ENCODE data around the gene TUFM. TPM values are rescaled to one million over a fixed set of nuclear protein-coding genes. Genes with fewer than 3 reads are reported as not detected.
"Not testable (repeated sequence)": the region's sequence is repeated elsewhere in the genome, so short reads cannot be mapped to it uniquely, and the experiment has no call there.

The TUFM gene
- total and polyA plus RNA-seq, 11 donors, result 179 to 384 (median 226) TPM

DNA sequence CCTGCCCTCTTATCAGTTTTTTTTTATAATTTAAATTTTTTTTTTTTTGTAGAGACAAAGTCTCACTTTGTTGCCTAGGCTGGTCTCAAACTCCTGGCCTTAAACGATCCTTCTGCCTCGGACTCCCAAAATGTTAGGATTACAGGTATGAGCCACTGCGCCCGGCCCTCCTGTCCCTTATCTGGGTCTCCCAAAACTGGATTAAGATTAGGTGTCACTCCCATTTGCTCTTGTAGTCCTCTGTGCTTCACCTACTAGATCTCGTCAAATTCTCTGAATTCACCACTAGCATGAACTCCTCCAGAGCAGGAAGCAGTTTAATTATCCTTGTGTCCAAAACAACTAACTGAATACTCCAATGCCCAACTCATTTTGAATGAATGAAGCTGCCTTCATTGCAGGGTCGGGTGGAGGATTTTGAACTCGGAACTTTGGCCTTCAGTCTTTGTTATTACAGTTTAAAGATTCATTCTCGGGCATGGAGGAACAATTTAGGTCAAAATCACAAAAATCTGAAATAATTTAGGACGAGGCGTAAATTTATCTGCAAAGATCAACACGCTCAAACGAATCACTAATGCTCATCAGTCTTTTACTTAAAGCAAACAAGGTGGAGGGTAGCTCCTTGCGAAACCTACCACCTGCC is 24.2 kb downstream of the TUFM start:
- 26 to 30% (median 28%) methylated on average over 13 of the region's 13 CpGs for WGBS, 4 donors
- no peak for ATAC-seq
- TF ChIP-seq, protein P1, sequence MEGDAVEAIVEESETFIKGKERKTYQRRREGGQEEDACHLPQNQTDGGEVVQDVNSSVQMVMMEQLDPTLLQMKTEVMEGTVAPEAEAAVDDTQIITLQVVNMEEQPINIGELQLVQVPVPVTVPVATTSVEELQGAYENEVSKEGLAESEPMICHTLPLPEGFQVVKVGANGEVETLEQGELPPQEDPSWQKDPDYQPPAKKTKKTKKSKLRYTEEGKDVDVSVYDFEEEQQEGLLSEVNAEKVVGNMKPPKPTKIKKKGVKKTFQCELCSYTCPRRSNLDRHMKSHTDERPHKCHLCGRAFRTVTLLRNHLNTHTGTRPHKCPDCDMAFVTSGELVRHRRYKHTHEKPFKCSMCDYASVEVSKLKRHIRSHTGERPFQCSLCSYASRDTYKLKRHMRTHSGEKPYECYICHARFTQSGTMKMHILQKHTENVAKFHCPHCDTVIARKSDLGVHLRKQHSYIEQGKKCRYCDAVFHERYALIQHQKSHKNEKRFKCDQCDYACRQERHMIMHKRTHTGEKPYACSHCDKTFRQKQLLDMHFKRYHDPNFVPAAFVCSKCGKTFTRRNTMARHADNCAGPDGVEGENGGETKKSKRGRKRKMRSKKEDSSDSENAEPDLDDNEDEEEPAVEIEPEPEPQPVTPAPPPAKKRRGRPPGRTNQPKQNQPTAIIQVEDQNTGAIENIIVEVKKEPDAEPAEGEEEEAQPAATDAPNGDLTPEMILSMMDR (IDR thresholded peaks at IDR 0.05), result no peak
- no peak for TF ChIP-seq POLR2A (IDR thresholded peaks at IDR 0.05)
- Histone ChIP-seq H3K36me3 (peaks cover 0 to 25% (median 16%) of the 10 kb centered on the region in 9 donors), H3K9me3 (no peaks in the 10 kb centered on the region), H3K27me3 (no peaks in the 10 kb centered on the region), H3K4me3 (peak overlapping the region; percentile 72 to 100 (median 99)), H3K27ac (peak overlapping the region; percentile 90 to 100 (median 99)), H3K4me1 (peaks cover 0 to 33% (median 21%) of the 10 kb centered on the region in 12 donors)
- no peak for DNase-seq
- intact Hi-C loops (cut with DNase I), result loop anchor here in 7 of 10 donors (2.0 to 5.0 kb wide), 6 partner anchors 25 to 130 kb away; partner anchors contain the start of genes TUFM (in 3 of the 7), ATP2A1 (in 1 of the 7), NFATC2IP (in 1 of the 7) and RABEP2 (in 1 of the 7)

DNA sequence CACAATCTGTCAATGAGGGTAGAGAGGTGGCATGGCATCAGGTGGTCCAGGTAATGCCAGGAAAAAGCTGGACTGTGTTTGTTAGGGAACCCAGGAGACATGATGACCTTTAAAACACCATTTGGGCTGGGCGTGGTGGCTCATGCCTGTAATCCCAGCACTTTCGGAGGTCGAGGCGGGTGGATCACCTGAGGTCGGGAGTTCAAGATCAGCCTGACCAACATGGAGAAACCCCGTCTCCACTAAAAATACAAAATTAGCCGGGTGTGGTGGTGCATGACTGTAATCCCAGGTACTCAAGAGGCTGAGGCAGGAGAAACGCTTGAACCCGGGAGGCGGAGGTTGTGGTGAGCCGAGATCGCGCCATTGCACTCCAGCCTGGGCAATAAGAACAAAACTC is 25.6 kb downstream of the TUFM start:
- Histone ChIP-seq H3K36me3 (peaks cover 0 to 11% (median 1%) of the 10 kb centered on the region in 9 donors), H3K4me1 (peaks cover 0 to 26% (median 16%) of the 10 kb centered on the region in 12 donors)
- not testable (repeated sequence) for DNase-seq, H3K4me3 ChIP-seq, ATAC-seq, H3K9me3 ChIP-seq, H3K27ac ChIP-seq, H3K27me3 ChIP-seq
- intact Hi-C loops (cut with DNase I), result loop anchor here in 5 of 10 donors (5.0 kb wide), 5 partner anchors 42 to 132 kb away; partner anchors contain the start of genes ATP2A1 (in 1 of the 5), NFATC2IP (in 1 of the 5), RABEP2 (in 1 of the 5) and SH2B1 (in 1 of the 5)
- WGBS, 4 donors, result 93 to 97% (median 94%) methylated on average over 11 to 13 of the region's 13 CpGs

DNA sequence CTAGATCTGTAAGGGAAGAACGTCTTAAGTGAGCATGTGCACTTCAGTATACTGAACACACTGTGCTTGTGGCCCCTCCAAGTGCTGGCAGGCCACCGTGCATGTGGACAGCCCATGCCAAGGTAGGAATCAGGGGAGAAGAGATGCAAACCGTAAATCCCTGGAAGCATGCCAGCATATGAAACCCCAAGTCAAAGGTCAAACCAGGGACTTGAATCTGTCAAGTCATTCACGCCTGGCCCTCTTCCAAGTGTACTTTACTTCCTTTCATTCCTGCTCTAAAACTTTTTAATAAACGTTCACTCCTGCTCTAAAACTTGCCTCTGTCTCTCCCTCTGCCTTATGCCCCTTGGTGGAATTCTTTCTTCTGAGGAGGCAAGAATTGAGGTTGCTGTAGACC is 26.1 kb downstream of the TUFM start:
- Histone ChIP-seq H3K4me1 (peaks cover 0 to 21% (median 10%) of the 10 kb centered on the region in 12 donors), H3K27ac (no peak overlapping the region), H3K4me3 (no peak overlapping the region), H3K27me3 (no peaks in the 10 kb centered on the region), H3K36me3 (peaks cover 0 to 6% (median 0%) of the 10 kb centered on the region in 9 donors), H3K9me3 (no peaks in the 10 kb centered on the region)
- intact Hi-C loops (cut with DNase I), result loop anchor here in 5 of 10 donors (5.0 kb wide), 5 partner anchors 42 to 132 kb away; partner anchors contain the start of genes ATP2A1 (in 1 of the 5), NFATC2IP (in 1 of the 5), RABEP2 (in 1 of the 5) and SH2B1 (in 1 of the 5)
- no peak for DNase-seq
- ATAC-seq, result no peak
- 83 to 88% (median 86%) methylated on average over 5 of the region's 5 CpGs for WGBS, 4 donors
- no peak for TF ChIP-seq POLR2A (IDR thresholded peaks at IDR 0.05)
- TF ChIP-seq, protein P1 (IDR thresholded peaks at IDR 0.05), result no peak

DNA sequence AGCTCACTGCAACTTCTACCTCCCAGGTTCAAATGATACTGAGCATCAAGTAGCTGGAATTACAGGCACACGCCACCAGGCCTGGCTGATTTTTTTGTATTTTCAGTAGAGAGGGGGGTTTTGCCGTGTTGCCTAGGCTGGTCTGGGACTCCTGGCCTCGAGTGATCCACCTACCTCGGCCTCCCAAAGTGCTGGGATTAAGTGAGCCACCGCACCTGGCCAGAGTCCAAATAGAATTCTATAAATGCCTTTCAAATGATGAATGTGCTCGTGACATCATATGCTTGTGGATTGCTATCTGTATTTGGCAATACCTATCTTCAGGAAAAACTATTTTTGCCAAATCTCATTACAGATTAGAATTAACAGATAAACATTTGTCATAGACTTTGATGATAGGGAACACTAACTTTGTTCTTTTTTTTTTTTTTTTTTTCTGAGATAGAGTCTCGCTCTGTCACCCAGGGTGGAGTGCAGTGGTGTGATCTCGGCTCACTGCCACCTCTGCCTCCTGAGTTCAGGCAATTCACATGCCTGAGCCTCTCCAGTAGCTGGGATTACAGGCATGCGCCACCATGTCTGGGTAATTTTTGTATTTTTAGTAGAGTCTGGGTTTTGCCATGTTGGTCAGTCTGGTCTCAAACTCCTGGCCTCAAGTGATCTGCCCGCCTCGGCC is 38.6 kb downstream of the TUFM start:
- intact Hi-C loops (cut with DNase I); DNase-seq; H3K36me3 ChIP-seq; H3K4me3 ChIP-seq; H3K27ac ChIP-seq; H3K4me1 ChIP-seq; H3K27me3 ChIP-seq; H3K9me3 ChIP-seq: not testable (repeated sequence)
- peak in 2 of 4 donors; percentile 25 to 47 for ATAC-seq
- no CpG with 5 or more reads among the region's 11 CpGs for WGBS, 4 donors
